GM12878 (cell line): ENCODE data around the gene MED22. TPM values are rescaled to one million over a fixed set of nuclear protein-coding genes. Genes with fewer than 3 reads are reported as not detected.

ENCODE experiments used
- CBFB ChIP-seq: IDR thresholded peaks from 2 replicates; pipeline ENCODE4 v1.6.1; 2016; ENCODE audit warnings: antibody characterized with exemption, low read depth
- CBX3 ChIP-seq: fragments of 200-600 bp; sonication (generic); IDR thresholded peaks from 2 replicates; pipeline ENCODE4 v1.6.1; 2016; ENCODE audit warnings: low read depth, borderline replicate concordance
- GABPA ChIP-seq: IDR thresholded peaks from 2 replicates; pipeline ENCODE4 v1.6.1; 2014; ENCODE audit warnings: antibody characterized with exemption, low read depth, mild to moderate bottlenecking, inconsistent platforms
- IKZF1 ChIP-seq: fragments of 450-650 bp; conservative IDR thresholded peaks from 2 replicates; pipeline ENCODE4 v1.6.1; 2017; ENCODE audit warnings: antibody characterized with exemption, mild to moderate bottlenecking
- NFXL1 ChIP-seq: fragments of 450-650 bp; IDR thresholded peaks from 2 replicates; pipeline ENCODE4 v1.6.1; 2017; ENCODE audit warnings: antibody characterized with exemption, mild to moderate bottlenecking, borderline replicate concordance
- PAX5 ChIP-seq: IDR thresholded peaks from 2 replicates; pipeline ENCODE4 v1.6.1; 2011; ENCODE audit warnings: low read depth, low read length, borderline replicate concordance
- PML ChIP-seq: IDR thresholded peaks from 2 replicates; pipeline ENCODE4 v1.6.1; 2012; ENCODE audit warnings: low read length, inconsistent platforms
- YBX1 ChIP-seq: fragments of 450-650 bp; IDR thresholded peaks from 2 replicates; pipeline ENCODE4 v1.6.1; 2016; ENCODE audit warnings: antibody characterized with exemption
- polyA plus RNA-seq, 11 experiments: library from polyadenylated mRNA; depleted of rRNA in 4 of 11; unstranded in 6 of 11; stranded (reverse) in 5 of 11; fragments of >200 nt; fragmentation: Nextera tagmentation in 4 of 11; fragmentation: Illumina TruSeq in 1 of 11; extraction: Ambion mirVana in 4 of 11; extraction: Trizol in 1 of 11; gene quantifications; 1 replicate in 1 of 11; 2 replicates in 10 of 11; pipeline versions ENCODE4 v1.2.1 to v1.2.3, GENCODE V29; 2011 to 2016; ENCODE audit warnings: inconsistent platforms in 2 of 11, missing spikeins in 2 of 11, low read depth in 1 of 11
- total RNA-seq, 4 experiments: library from RNA; depleted of rRNA in 3 of 4; stranded (reverse); fragments of >200 nt in 3 of 4; fragmentation: Illumina TruSeq in 1 of 4; extraction: Trizol in 1 of 4; gene quantifications; 2 replicates each; pipeline versions ENCODE4 v1.2.1 to v1.2.3, GENCODE V29; 2013 to 2021
- TF ChIP-seq, protein P1 (sequence below): fragments of 450-650 bp; IDR thresholded peaks from 2 replicates; pipeline ENCODE4 v1.6.1; 2017; ENCODE audit warnings: antibody characterized with exemption, mild to moderate bottlenecking, moderate library complexity
- TF ChIP-seq, protein P2 (sequence below): fragments of 150-350 bp; IDR thresholded peaks from 2 replicates; pipeline ENCODE4 v1.6.1; 2014; ENCODE audit warnings: mild to moderate bottlenecking, low read depth, low read length
- TF ChIP-seq, protein P3 (sequence below): IDR thresholded peaks from 2 replicates; pipeline ENCODE4 v1.6.1; 2011; ENCODE audit warnings: low read depth, mild to moderate bottlenecking, low read length, moderate library complexity, borderline replicate concordance; ENCODE audit errors: extremely low read depth
- TF ChIP-seq, protein P4 (sequence below): IDR thresholded peaks from 2 replicates; pipeline ENCODE4 v1.6.1; 2012; ENCODE audit warnings: low read depth, low read length, improper control_type of control experiment
- TF ChIP-seq, protein P5 (sequence below): fragments of 450-650 bp; IDR thresholded peaks from 2 replicates; pipeline ENCODE4 v1.6.1; 2018; ENCODE audit warnings: mild to moderate bottlenecking, low read depth, moderate library complexity; ENCODE audit not compliant: partially characterized antibody
- TF ChIP-seq, protein P6 (sequence below): fragments of 450-650 bp; IDR thresholded peaks from 2 replicates; pipeline ENCODE4 v1.6.1; 2018; ENCODE audit warnings: borderline replicate concordance, mild to moderate bottlenecking; ENCODE audit not compliant: partially characterized antibody

The MED22 gene
- total and polyA plus RNA-seq, 10 of the 15 experiments (the other 5 are each of a cell fraction or from before 2014, with no cell fraction given) = 1.4 to 42.1 (median 24.6) TPM

DNA sequence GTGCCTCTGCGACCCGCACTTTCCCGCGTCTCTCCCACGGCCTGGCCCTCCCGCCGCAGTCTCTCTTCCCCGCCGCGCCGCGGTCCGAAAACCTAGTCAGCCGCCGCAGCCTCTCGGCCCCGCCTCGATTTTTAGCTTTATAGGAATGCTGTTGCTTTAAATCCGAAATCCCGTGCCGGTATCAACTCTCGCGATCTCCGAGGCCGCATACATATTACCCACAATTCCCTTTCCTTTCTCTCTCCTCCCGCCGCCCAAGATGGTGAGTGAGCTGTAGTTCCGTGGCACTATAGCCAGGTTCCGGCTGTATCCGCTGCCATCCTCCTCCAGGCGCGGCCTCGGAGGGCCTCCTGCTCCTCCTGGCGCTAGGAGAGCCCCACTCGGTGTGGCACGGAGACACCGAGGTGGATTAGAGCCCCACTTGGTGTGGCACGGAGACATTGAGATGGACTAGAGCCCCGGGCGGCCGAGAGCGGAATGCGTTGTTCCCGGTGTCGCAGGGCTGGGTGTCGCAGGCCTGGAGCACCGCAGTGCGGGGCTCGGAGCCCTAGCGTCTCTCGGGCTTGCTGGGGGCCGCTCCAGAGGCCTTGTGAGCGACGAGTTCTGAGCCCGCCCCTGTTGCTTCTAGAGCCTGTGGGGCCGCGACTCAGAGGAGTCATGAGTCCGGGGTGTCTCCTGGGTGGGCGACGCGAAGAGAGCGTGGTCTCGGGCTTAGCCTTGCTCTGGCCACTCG, at the start of gene MED22, which contains the start of gene RPL7A (continued):
- TF ChIP-seq, protein P1, sequence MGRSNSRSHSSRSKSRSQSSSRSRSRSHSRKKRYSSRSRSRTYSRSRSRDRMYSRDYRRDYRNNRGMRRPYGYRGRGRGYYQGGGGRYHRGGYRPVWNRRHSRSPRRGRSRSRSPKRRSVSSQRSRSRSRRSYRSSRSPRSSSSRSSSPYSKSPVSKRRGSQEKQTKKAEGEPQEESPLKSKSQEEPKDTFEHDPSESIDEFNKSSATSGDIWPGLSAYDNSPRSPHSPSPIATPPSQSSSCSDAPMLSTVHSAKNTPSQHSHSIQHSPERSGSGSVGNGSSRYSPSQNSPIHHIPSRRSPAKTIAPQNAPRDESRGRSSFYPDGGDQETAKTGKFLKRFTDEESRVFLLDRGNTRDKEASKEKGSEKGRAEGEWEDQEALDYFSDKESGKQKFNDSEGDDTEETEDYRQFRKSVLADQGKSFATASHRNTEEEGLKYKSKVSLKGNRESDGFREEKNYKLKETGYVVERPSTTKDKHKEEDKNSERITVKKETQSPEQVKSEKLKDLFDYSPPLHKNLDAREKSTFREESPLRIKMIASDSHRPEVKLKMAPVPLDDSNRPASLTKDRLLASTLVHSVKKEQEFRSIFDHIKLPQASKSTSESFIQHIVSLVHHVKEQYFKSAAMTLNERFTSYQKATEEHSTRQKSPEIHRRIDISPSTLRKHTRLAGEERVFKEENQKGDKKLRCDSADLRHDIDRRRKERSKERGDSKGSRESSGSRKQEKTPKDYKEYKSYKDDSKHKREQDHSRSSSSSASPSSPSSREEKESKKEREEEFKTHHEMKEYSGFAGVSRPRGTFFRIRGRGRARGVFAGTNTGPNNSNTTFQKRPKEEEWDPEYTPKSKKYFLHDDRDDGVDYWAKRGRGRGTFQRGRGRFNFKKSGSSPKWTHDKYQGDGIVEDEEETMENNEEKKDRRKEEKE = no peak
- TF ChIP-seq, protein P2, sequence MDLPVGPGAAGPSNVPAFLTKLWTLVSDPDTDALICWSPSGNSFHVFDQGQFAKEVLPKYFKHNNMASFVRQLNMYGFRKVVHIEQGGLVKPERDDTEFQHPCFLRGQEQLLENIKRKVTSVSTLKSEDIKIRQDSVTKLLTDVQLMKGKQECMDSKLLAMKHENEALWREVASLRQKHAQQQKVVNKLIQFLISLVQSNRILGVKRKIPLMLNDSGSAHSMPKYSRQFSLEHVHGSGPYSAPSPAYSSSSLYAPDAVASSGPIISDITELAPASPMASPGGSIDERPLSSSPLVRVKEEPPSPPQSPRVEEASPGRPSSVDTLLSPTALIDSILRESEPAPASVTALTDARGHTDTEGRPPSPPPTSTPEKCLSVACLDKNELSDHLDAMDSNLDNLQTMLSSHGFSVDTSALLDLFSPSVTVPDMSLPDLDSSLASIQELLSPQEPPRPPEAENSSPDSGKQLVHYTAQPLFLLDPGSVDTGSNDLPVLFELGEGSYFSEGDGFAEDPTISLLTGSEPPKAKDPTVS = no peak
- no peak for TF ChIP-seq NFXL1
- no peak for TF ChIP-seq CBX3
- TF ChIP-seq YBX1 = no peak
- peak; percentile 44 for TF ChIP-seq IKZF1
- TF ChIP-seq, protein P3, sequence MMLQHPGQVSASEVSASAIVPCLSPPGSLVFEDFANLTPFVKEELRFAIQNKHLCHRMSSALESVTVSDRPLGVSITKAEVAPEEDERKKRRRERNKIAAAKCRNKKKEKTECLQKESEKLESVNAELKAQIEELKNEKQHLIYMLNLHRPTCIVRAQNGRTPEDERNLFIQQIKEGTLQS = no peak
- TF ChIP-seq, protein P4, sequence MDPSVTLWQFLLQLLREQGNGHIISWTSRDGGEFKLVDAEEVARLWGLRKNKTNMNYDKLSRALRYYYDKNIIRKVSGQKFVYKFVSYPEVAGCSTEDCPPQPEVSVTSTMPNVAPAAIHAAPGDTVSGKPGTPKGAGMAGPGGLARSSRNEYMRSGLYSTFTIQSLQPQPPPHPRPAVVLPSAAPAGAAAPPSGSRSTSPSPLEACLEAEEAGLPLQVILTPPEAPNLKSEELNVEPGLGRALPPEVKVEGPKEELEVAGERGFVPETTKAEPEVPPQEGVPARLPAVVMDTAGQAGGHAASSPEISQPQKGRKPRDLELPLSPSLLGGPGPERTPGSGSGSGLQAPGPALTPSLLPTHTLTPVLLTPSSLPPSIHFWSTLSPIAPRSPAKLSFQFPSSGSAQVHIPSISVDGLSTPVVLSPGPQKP = no peak
- peak; percentile 99 for TF ChIP-seq PML
- TF ChIP-seq, protein P5, sequence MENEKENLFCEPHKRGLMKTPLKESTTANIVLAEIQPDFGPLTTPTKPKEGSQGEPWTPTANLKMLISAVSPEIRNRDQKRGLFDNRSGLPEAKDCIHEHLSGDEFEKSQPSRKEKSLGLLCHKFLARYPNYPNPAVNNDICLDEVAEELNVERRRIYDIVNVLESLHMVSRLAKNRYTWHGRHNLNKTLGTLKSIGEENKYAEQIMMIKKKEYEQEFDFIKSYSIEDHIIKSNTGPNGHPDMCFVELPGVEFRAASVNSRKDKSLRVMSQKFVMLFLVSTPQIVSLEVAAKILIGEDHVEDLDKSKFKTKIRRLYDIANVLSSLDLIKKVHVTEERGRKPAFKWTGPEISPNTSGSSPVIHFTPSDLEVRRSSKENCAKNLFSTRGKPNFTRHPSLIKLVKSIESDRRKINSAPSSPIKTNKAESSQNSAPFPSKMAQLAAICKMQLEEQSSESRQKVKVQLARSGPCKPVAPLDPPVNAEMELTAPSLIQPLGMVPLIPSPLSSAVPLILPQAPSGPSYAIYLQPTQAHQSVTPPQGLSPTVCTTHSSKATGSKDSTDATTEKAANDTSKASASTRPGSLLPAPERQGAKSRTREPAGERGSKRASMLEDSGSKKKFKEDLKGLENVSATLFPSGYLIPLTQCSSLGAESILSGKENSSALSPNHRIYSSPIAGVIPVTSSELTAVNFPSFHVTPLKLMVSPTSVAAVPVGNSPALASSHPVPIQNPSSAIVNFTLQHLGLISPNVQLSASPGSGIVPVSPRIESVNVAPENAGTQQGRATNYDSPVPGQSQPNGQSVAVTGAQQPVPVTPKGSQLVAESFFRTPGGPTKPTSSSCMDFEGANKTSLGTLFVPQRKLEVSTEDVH = peak; percentile 39
- 0 out of 2 replicates have a peak, but pooled peaks have one; percentile 35 for TF ChIP-seq GABPA
- peak; percentile 99; the same call in 1 of the 2 replicates for TF ChIP-seq CBFB
- TF ChIP-seq PAX5 = peak; percentile 40
- TF ChIP-seq, protein P6, sequence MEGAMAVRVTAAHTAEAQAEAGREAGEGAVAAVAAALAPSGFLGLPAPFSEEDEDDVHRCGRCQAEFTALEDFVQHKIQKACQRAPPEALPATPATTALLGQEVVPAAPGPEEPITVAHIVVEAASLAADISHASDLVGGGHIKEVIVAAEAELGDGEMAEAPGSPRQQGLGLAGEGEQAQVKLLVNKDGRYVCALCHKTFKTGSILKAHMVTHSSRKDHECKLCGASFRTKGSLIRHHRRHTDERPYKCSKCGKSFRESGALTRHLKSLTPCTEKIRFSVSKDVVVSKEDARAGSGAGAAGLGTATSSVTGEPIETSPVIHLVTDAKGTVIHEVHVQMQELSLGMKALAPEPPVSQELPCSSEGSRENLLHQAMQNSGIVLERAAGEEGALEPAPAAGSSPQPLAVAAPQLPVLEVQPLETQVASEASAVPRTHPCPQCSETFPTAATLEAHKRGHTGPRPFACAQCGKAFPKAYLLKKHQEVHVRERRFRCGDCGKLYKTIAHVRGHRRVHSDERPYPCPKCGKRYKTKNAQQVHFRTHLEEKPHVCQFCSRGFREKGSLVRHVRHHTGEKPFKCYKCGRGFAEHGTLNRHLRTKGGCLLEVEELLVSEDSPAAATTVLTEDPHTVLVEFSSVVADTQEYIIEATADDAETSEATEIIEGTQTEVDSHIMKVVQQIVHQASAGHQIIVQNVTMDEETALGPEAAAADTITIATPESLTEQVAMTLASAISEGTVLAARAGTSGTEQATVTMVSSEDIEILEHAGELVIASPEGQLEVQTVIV = peak; percentile 31
